NCI-H69 (cell line): ENCODE measurements around the gene KIAA1671.
"Not testable (repeated sequence)": the region's sequence is repeated elsewhere in the genome, so short reads cannot be mapped to it uniquely, and the experiment has no call there.

Source experiments
- DNase-seq: peaks from one replicate; lab custom pipeline; 2025; lab: John Stamatoyannopoulos, UW

KIAA1671 gene

GRCh38 chr22:25174156-25174887, 221.8 kb downstream of the KIAA1671 start:
- DNase-seq = no peak

GRCh38 chr22:25174888-25175411, 222.4 kb downstream of the KIAA1671 start:
- DNase-seq = no peak

GRCh38 chr22:25176175-25176574, 223.7 kb downstream of the KIAA1671 start:
- no peak for DNase-seq

GRCh38 chr22:25176799-25177198, 224.3 kb downstream of the KIAA1671 start:
- no peak for DNase-seq

GRCh38 chr22:25177226-25177625, 224.7 kb downstream of the KIAA1671 start:
- no peak for DNase-seq

GRCh38 chr22:25177895-25178294, 225.4 kb downstream of the KIAA1671 start:
- no peak for DNase-seq

GRCh38 chr22:25178348-25178747, 225.8 kb downstream of the KIAA1671 start:
- DNase-seq = not testable (repeated sequence)

- DNase-seq = not testable (repeated sequence)
Measured at GRCh38 chr22:25178869-25179631, 226.5 kb downstream of the KIAA1671 start.

- no peak for DNase-seq
Measured at GRCh38 chr22:25182131-25183110, 229.9 kb downstream of the KIAA1671 start.

- DNase-seq = no peak
Measured at GRCh38 chr22:25183949-25184619, 231.6 kb downstream of the KIAA1671 start.

GRCh38 chr22:25186140-25186539, 233.6 kb downstream of the KIAA1671 start:
- DNase-seq = no peak

- DNase-seq = no peak
Measured at GRCh38 chr22:25187469-25187868, 235.0 kb downstream of the KIAA1671 start.

- no peak for DNase-seq
Measured at GRCh38 chr22:25192406-25192805, 239.9 kb downstream of the KIAA1671 start.

GRCh38 chr22:25193130-25193529, 240.6 kb downstream of the KIAA1671 start:
- no peak for DNase-seq

- DNase-seq = no peak
Measured at GRCh38 chr22:25193548-25193947, 241.0 kb downstream of the KIAA1671 start.

- no peak for DNase-seq
Measured at GRCh38 chr22:25196326-25196725, 243.8 kb downstream of the KIAA1671 start.

- DNase-seq = no peak
Measured at GRCh38 chr22:25197340-25197739, 244.8 kb downstream of the KIAA1671 start.

- DNase-seq = no peak
Measured at GRCh38 chr22:25199731-25200520, 247.4 kb downstream of the KIAA1671 start, which contains the start of gene CRYBB3. CRYBB3 (plus strand) TSS chr22:25199858; CDS start chr22:25201397, 1,539 bp downstream.

- DNase-seq = no peak
Measured at GRCh38 chr22:25200967-25201366, 248.5 kb downstream of the KIAA1671 start.

GRCh38 chr22:25201557-25202273, 249.2 kb downstream of the KIAA1671 start:
- no peak for DNase-seq
